GDM1 (cell line): ENCODE results near the gene PDCD6IP.

Experiments
- DNase-seq: peaks from one replicate; lab custom pipeline; 2025; lab: John Stamatoyannopoulos, UW

The PDCD6IP gene

GRCh38 chr3:33895658-33896057 is 97.2 kb downstream of the PDCD6IP start:
- DNase-seq = no peak

GRCh38 chr3:33897306-33897705 is 98.9 kb downstream of the PDCD6IP start:
- no peak for DNase-seq

- no peak for DNase-seq
Observed at GRCh38 chr3:33898901-33899300, 100.5 kb downstream of the PDCD6IP start.

GRCh38 chr3:33900440-33900808 is 102.0 kb downstream of the PDCD6IP start:
- DNase-seq = no peak

GRCh38 chr3:33900809-33901505 is 102.5 kb downstream of the PDCD6IP start:
- no peak for DNase-seq

- DNase-seq = no peak
Observed at GRCh38 chr3:33901862-33902563, 103.6 kb downstream of the PDCD6IP start.

- DNase-seq = no peak
Observed at GRCh38 chr3:33904730-33905129, 106.3 kb downstream of the PDCD6IP start.

- DNase-seq = no peak
Observed at GRCh38 chr3:33908250-33908851, 109.9 kb downstream of the PDCD6IP start.

GRCh38 chr3:33909547-33909946 is 111.1 kb downstream of the PDCD6IP start:
- DNase-seq = no peak

- no peak for DNase-seq
Observed at GRCh38 chr3:33910031-33910430, 111.6 kb downstream of the PDCD6IP start.

- DNase-seq = peak; percentile 25
Observed at GRCh38 chr3:33911525-33912322, 113.3 kb downstream of the PDCD6IP start.

- DNase-seq = no peak
Observed at GRCh38 chr3:33914212-33914611, 115.8 kb downstream of the PDCD6IP start.

GRCh38 chr3:33914731-33915379 is 116.4 kb downstream of the PDCD6IP start:
- DNase-seq = no peak

GRCh38 chr3:33915796-33916546 is 117.5 kb downstream of the PDCD6IP start:
- peak; percentile 20 for DNase-seq

GRCh38 chr3:33918126-33918756 is 119.8 kb downstream of the PDCD6IP start:
- DNase-seq = peak; percentile 38
